C1 segment of cervical spinal cord (tissue), 14 donors: ENCODE results near the gene PLEKHG2.

Experiments
- DNase-seq, 14 donors: peaks; one replicate each; lab custom pipeline; 2025; lab: John Stamatoyannopoulos, UW

PLEKHG2 gene

DNA sequence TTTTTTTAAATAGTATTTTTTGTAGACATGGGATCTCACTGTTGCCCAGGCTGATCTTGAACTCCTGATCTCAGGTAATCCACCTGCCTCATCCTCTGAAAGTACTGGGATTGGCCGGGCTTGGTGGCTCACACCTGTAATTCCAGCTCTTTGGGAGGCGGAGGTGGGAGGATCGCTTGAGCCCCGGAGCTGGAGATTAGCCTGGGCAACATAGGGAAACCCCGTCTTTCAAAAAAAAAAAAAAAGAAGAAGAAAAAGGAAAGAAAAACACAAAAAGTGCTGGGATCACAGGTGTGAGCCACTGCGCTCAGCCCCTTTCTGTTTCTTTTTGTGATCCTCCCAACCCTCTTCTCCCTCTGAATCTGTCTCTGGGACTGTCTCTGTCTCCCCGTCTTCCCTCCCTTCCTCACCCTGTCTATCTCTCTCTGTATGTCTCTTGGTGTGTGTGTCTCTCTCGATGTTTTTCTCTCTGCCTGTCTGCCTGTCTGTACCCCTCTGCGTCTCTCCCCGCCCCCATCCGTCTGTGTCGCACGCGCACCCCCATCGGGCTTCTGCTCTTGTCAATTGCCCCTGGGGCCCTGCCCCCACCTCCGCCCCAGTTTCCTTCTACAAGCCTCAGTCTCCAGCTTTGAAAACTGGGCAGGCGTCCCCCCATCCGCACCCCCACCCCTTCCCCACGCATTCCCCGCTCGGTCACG is 6.4 kb upstream of the PLEKHG2 start:
- peak in 3 of 14 donors; percentile 74 to 85 (median 78) for DNase-seq

GRCh38 chr19:39406656-39407409 is 5.6 kb upstream of the PLEKHG2 start, which contains the start of gene ZFP36:
TSS of gene ZFP36 (plus strand) at chr19:39406847. CDS start at chr19:39406905, 58 bp downstream.
- peak in 13 of 14 donors; percentile 24 to 94 (median 78) for DNase-seq

DNA sequence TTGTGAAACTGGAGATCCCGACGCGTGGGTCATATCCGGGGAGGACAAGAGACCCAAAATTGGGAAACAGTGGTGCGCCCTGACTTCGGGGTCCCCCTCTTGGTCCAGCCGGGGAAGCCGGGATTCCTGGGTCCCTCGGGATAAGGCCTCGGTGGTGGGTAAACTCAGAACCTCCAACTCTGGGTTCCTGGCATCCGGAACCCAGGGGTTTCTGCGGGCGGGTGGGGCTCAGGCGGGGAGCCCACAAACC is 5.1 kb upstream of the PLEKHG2 start:
- DNase-seq: peak in 2 of 14 donors; percentile 55 to 66

- DNase-seq: peak in 6 of 14 donors; percentile 32 to 75 (median 54)
These were observed 4.6 kb upstream of the PLEKHG2 start for GRCh38 chr19:39407660-39408391.

DNA sequence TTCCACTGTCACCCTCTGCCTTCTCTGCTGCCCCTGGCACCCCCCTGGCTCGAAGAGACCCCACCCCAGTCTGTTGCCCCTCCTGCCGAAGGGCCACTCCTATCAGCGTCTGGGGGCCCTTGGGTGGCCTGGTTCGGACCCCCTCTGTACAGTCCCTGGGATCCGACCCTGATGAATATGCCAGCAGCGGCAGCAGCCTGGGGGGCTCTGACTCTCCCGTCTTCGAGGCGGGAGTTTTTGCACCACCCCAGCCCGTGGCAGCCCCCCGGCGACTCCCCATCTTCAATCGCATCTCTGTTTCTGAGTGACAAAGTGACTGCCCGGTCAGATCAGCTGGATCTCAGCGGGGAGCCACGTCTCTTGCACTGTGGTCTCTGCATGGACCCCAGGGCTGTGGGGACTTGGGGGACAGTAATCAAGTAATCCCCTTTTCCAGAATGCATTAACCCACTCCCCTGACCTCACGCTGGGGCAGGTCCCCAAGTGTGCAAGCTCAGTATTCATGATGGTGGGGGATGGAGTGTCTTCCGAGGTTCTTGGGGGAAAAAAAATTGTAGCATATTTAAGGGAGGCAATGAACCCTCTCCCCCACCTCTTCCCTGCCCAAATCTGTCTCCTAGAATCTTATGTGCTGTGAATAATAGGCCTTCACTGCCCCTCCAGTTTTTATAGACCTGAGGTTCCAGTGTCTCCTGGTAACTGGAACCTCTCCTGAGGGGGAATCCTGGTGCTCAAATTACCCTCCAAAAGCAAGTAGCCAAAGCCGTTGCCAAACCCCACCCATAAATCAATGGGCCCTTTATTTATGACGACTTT is 3.9 kb upstream of the PLEKHG2 start:
- DNase-seq: peak in 4 of 14 donors; percentile 29 to 60 (median 42)

GRCh38 chr19:39409208-39410016 is 3.1 kb upstream of the PLEKHG2 start:
- peak in 12 of 14 donors; percentile 45 to 90 (median 76) for DNase-seq

- peak in 10 of 14 donors; percentile 23 to 88 (median 65) for DNase-seq
These were observed 2.2 kb upstream of the PLEKHG2 start for GRCh38 chr19:39410017-39410830.

DNA sequence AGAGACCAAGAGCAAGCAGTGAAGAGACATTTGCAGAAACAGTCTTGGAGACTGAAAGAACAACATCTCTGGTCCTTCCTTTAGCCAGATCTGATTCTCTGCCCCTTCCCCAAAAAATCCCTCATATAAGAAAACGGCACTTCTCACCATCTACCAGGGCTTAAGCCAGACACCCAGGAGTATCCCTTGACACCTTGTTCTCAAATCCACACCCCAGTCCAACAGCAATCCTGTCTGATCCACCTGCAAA is 1.7 kb upstream of the PLEKHG2 start:
- DNase-seq: no peak

- DNase-seq: peak in 9 of 14 donors; percentile 16 to 45 (median 30)
These were observed 1.2 kb upstream of the PLEKHG2 start for GRCh38 chr19:39411081-39411831.

DNA sequence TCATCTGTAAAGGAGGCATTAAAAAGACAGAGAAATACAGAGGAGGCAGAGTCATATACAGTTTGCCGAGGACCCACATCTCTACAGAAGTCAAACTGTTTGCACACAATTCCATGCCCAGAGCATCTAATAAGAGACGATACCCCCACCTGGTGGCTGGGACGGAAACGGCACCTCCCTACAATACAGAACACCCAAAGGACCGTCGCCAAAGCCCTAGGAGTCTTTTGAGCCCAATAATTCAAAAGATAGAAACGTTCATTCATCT is 703 bp upstream of the PLEKHG2 start:
- DNase-seq: peak in 12 of 14 donors; percentile 67 to 92 (median 84)

GRCh38 chr19:39412867-39413271 is 400 bp downstream of the PLEKHG2 start:
- DNase-seq: peak in 2 of 14 donors; percentile 33 to 49

DNA sequence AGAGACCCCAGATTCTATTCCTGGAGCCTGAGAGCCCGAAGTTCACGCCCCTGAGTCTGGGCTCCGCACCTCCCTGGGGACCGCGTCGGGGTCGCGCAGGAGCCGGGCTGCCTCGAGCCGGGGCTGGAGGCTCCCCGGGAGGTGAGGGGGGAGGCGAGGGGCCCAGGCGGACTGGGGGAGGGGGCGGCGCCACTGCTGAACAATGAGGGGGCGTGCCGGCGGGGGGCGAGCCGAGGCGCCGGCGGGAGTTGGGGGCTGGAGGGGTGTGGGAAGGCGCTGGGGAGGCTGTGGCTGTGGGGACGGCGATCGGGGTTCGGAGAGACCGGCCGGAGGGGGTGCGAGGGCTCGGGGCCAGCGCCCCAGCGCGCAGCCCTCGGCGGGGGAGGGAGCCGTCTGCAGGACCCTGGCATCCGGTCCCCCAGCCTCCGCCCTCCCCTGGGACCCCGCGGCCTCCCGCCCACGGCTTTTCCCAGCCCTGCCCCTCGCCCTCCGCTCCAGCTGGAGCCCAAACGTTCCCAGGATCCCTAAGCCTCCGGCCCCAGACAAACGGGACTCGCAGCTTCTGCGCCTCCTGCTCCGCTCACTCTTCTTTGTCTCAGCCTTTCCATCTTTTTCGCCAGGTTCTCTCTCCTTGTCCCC is 922 bp downstream of the PLEKHG2 start:
- peak in 2 of 14 donors; percentile 35 to 48 for DNase-seq

DNA sequence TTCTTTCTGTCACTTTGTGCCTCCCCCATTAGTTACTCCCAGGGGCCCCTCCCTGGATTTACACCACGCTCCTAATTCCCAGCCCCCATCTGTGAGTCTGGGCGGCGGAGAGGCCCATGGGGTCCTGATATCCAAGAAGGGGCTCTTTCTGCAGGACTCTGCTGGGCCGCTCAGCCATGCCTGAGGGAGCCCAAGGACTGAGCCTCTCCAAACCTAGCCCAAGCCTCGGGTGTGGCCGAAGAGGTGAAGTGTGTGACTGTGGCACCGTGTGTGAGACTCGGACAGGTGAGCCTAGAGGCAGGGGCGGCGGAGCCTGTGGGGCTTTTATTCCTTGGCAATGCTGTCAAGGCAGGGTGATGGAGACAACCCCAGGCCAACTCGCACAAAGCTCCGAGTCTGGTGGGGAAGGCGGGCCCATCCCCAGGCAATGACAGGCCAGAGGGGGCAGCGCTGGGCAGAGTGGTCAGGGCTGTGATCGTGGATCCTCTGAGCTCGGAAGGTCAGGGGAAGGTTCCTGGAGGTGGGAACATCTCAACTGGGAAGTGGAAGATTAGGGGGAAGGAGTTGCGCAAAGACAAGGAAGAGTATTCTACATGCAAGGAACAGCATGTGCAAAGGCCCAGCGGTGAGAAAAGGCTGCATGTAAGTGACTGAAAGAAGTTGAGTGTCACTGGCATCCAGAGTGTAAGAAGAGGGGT is 1.6 kb downstream of the PLEKHG2 start:
- DNase-seq: peak in 1 of 14 donors; percentile 35

DNA sequence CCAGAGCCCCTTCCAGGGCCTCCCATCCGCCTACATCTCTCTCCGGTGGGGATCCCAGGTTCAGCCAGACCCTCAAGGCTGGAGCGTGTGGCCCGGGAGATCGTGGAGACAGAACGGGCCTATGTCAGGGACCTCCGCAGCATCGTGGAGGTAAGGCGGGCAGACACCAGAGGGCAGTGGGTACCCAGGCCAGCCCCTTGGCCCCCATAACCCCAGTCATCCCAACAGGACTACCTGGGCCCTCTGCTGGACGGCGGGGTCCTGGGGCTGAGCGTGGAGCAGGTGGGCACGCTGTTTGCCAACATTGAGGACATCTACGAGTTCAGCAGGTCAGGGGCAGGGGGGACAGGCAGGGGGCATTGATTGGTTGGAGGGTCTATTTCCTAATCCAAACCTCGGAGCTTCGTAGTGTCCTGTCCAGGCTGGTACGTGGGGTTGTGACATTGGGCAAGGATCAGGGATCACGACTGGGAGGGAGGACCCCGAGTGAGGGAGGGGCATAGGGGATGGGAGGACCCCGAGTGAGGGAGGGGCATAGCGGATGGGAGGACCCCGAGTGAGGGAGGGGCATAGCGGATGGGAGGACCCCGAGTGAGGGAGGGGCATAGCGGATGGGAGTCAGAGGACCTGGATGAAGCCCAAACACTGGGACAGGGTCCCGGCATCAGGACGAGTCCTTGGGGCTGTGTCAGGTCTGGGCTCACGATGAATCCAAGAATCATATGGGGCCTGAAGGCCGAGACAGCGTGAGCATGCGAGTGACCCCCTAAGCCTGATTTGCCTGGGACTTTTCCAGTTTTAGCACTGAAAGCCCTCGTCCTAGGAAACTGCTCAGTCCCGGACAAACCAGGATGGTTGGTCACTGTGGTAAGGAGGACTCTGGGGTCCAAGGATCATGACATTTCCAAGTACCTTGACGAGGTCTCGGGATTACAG is 2.9 kb downstream of the PLEKHG2 start:
- no peak for DNase-seq

DNA sequence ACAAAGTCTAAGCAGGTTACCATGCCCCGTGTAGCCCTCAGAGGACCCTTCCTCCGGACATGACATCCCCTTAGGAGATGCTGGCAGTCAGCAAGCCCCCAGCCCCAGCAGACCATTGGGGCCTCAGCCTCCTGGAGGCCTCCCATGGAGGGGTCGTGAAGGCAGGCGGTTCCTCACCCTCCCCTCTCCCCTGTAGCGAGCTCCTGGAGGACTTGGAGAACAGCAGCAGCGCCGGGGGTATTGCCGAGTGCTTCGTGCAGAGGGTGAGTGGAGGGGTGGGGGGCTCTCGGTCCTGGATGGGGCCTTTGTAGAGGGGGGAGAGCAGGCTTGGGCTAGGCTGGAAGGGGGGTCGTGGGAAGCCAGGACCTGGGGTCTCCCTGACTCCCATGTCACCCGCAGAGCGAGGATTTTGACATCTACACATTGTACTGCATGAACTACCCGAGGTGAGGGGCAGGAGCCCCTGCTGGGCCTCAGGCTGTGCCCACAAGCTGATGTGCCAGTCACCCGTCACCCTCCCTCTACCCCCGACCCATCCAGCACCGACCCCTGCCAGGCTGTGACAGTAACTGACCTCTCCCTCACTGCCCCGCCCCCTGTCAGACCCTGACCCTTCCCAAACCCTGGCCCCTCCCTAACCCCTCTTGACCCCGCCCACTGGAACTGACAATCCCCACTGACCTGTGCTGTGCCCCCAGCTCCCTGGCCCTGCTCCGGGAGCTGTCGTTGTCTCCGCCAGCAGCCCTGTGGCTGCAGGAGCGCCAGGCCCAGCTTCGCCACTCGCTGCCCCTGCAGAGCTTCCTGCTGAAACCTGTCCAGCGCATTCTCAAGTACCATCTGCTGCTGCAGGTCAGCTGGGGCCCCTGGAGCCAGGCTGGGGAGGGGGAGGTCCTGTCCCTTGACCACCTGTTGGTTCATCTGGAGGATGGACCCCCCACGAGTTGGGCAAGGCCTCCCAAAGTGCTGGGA is 4.0 kb downstream of the PLEKHG2 start:
- no peak for DNase-seq
